Skeletal muscle tissue (tissue), 4 donors: Measurements from ENCODE around the gene SRGAP3. TPM values are rescaled to one million over a fixed set of nuclear protein-coding genes. Genes with fewer than 3 reads are reported as not detected.

Experiments
- H3K27ac ChIP-seq: one replicate; pipeline ENCODE4 v1.7.0; 2013; ENCODE audit warnings: mild to moderate bottlenecking, low read depth, low read length, inconsistent platforms
- H3K27me3 ChIP-seq, 3 donors: one replicate each; pipeline ENCODE4 v1.7.0; 2013; ENCODE audit warnings: low read length in 3 of 3; ENCODE audit not compliant: control insufficient read depth in 3 of 3, insufficient read depth in 3 of 3
- H3K36me3 ChIP-seq, 3 donors: one replicate each; pipeline ENCODE4 v1.7.0; 2013; ENCODE audit warnings: low read length in 3 of 3; ENCODE audit not compliant: control insufficient read depth in 3 of 3, insufficient read depth in 3 of 3
- H3K4me1 ChIP-seq, 3 donors: one replicate each; pipeline ENCODE4 v1.7.0; 2013; ENCODE audit warnings: low read length in 3 of 3, mild to moderate bottlenecking in 3 of 3; ENCODE audit not compliant: control insufficient read depth in 3 of 3, insufficient read depth in 3 of 3
- H3K4me3 ChIP-seq, 3 donors: one replicate each; pipeline ENCODE4 v1.7.0; 2013; ENCODE audit warnings: low read length in 3 of 3
- H3K9ac ChIP-seq, 3 donors: one replicate each; pipeline ENCODE4 v1.7.0; 2013; ENCODE audit warnings: low read length in 3 of 3, mild to moderate bottlenecking in 3 of 3, moderate library complexity in 2 of 3, low read depth in 1 of 3
- H3K9me3 ChIP-seq, 3 donors: one replicate each; pipeline ENCODE4 v1.7.0; 2013; ENCODE audit warnings: low read length in 3 of 3; ENCODE audit not compliant: control insufficient read depth in 3 of 3
- total RNA-seq: library from RNA; depleted of rRNA; stranded (reverse); fragments of >200 nt; gene quantifications from one replicate; pipeline ENCODE4 v1.2.3, GENCODE V29; 2014
- donor health status: Osteomylitis.

Gene SRGAP3
- total RNA-seq, 1 donor from 2014 or later: 15.7 TPM

- peaks cover 13 to 19% (median 14%) of the 10 kb centered on the region in 3 donors for H3K4me1 ChIP-seq
- H3K36me3 ChIP-seq: peaks cover 0 to 4% (median 0%) of the 10 kb centered on the region in 3 donors
- no peak overlapping the region for H3K4me3 ChIP-seq
- no peak overlapping the region for H3K9ac ChIP-seq
- H3K9me3 ChIP-seq: no peaks in the 10 kb centered on the region
- H3K27ac ChIP-seq: no peak overlapping the region
- H3K27me3 ChIP-seq: peaks cover 0 to 3% (median 0%) of the 10 kb centered on the region in 3 donors
These were observed 223.0 kb downstream of the SRGAP3 start for GRCh38 chr3:9026320-9027045.

- Histone ChIP-seq H3K9ac (no peak overlapping the region), H3K27me3 (peaks cover 0 to 3% (median 0%) of the 10 kb centered on the region in 3 donors), H3K4me3 (no peak overlapping the region), H3K27ac (no peak overlapping the region), H3K4me1 (peaks cover 13 to 29% (median 14%) of the 10 kb centered on the region in 3 donors), H3K36me3 (peaks cover 0 to 4% (median 0%) of the 10 kb centered on the region in 3 donors), H3K9me3 (no peaks in the 10 kb centered on the region)
These were observed 225.1 kb downstream of the SRGAP3 start for GRCh38 chr3:9024341-9024740.

- Histone ChIP-seq H3K9ac (no peak overlapping the region), H3K4me1 (peaks cover 7 to 23% (median 10%) of the 10 kb centered on the region in 3 donors), H3K27me3 (peaks cover 0 to 3% (median 0%) of the 10 kb centered on the region in 3 donors), H3K27ac (no peak overlapping the region), H3K36me3 (peaks cover 0 to 4% (median 0%) of the 10 kb centered on the region in 3 donors), H3K4me3 (no peak overlapping the region), H3K9me3 (no peaks in the 10 kb centered on the region)
These were observed 226.2 kb downstream of the SRGAP3 start for GRCh38 chr3:9023226-9023590.

GRCh38 chr3:9022305-9023225 lies 226.9 kb downstream of the SRGAP3 start:
- H3K27ac ChIP-seq: no peak overlapping the region
- peaks cover 0 to 4% (median 0%) of the 10 kb centered on the region in 3 donors for H3K36me3 ChIP-seq
- no peak overlapping the region for H3K9ac ChIP-seq
- H3K9me3 ChIP-seq: no peaks in the 10 kb centered on the region
- no peak overlapping the region for H3K4me3 ChIP-seq
- H3K4me1 ChIP-seq: peaks cover 2 to 17% (median 4%) of the 10 kb centered on the region in 3 donors
- H3K27me3 ChIP-seq: peaks cover 0 to 3% (median 0%) of the 10 kb centered on the region in 3 donors

- Histone ChIP-seq H3K9ac (no peak overlapping the region), H3K36me3 (peaks cover 0 to 4% (median 0%) of the 10 kb centered on the region in 3 donors)
These were observed 228.0 kb downstream of the SRGAP3 start for GRCh38 chr3:9021271-9022009.

GRCh38 chr3:9020426-9020825 lies 229.0 kb downstream of the SRGAP3 start:
- Histone ChIP-seq H3K9me3 (no peaks in the 10 kb centered on the region), H3K9ac (no peak overlapping the region), H3K27me3 (peaks cover 0 to 3% (median 0%) of the 10 kb centered on the region in 3 donors), H3K36me3 (peaks cover 0 to 4% (median 2%) of the 10 kb centered on the region in 3 donors), H3K4me3 (no peak overlapping the region), H3K4me1 (peaks cover 0 to 13% (median 0%) of the 10 kb centered on the region in 3 donors), H3K27ac (no peak overlapping the region)

More at GRCh38 chr3:9021271-9022009, 228.0 kb downstream of the SRGAP3 start:
- H3K4me3 ChIP-seq: no peak overlapping the region
- no peak overlapping the region for H3K27ac ChIP-seq
- H3K4me1 ChIP-seq: peaks cover 0 to 13% (median 0%) of the 10 kb centered on the region in 3 donors
- no peaks in the 10 kb centered on the region for H3K9me3 ChIP-seq
- H3K27me3 ChIP-seq: peaks cover 0 to 3% (median 0%) of the 10 kb centered on the region in 3 donors

GRCh38 chr3:9019259-9019961 lies 230.0 kb downstream of the SRGAP3 start:
- H3K9me3 ChIP-seq: no peaks in the 10 kb centered on the region
- H3K36me3 ChIP-seq: peaks cover 2 to 4% (median 4%) of the 10 kb centered on the region in 3 donors
- peaks cover 0 to 3% (median 0%) of the 10 kb centered on the region in 3 donors for H3K27me3 ChIP-seq
- H3K9ac ChIP-seq: no peak overlapping the region
- H3K27ac ChIP-seq: no peak overlapping the region
- peaks cover 0 to 13% (median 0%) of the 10 kb centered on the region in 3 donors for H3K4me1 ChIP-seq
- no peak overlapping the region for H3K4me3 ChIP-seq

- H3K9me3 ChIP-seq: no peaks in the 10 kb centered on the region
- no peak overlapping the region for H3K4me3 ChIP-seq
- no peak overlapping the region for H3K9ac ChIP-seq
- H3K27ac ChIP-seq: no peak overlapping the region
- H3K27me3 ChIP-seq: no peaks in the 10 kb centered on the region
- H3K4me1 ChIP-seq: peaks cover 0 to 9% (median 0%) of the 10 kb centered on the region in 3 donors
- H3K36me3 ChIP-seq: peaks cover under 1 to 14% (median 6%) of the 10 kb centered on the region in 3 donors
These were observed 234.2 kb downstream of the SRGAP3 start for GRCh38 chr3:9015250-9015649.
